ENCODE data around the gene MCM7. TPM values are rescaled to one million over a fixed set of nuclear protein-coding genes. Genes with fewer than 3 reads are reported as not detected.

Gene MCM7
- total RNA-seq, 2 experiments from 2014 or later: 54.5 to 56.0 TPM

DNA sequence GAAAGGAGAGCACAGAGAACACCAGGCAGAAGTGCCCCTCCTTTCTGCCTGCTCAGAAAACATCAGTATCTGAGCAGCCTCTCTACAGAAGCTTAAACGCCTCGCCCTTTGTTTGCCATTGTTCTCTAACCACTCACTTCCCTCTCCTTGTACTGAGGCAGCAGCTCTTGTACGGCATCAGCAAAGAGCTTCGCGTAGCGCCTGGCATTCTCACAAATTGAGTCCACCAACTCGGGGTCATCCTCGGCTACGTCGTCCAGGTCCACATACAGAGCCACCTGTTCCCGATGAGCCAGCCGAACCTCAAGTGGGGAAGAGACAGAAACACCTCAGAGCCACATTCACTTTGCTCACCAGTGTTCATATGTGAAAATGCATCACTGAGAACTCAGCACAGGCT lies 1.7 kb downstream of the MCM7 start:
- H3K27me3 Mint-ChIP-seq: no peaks in the 10 kb centered on the region
- peaks cover 47% of the 10 kb centered on the region for H3K4me1 Mint-ChIP-seq (ENCODE audit: low read depth)
- H3K4me3 Mint-ChIP-seq: peak overlapping the region; percentile 98
- peak overlapping the region; percentile 90 to 95 for H3K27ac ChIP-seq (ENCODE audit: low read depth in 1 of 2, low read length in 2 of 2)
- ChIA-PET POLR2A (interaction anchor here (1.2 to 3.7 kb wide), 4 partner anchors 10 to 50 kb away, joined by 3 to 50 read pairs (median 31); partner anchors contain the start of genes CNPY4, COPS6, TAF6 and ZSCAN21), CTCF (interaction anchor here (1.3 kb wide), 1 partner anchor 31 kb away, joined by 7 read pairs; no protein-coding TSS in a partner anchor)
- intact Hi-C loops (cut with DNase I, micrococcal nuclease): loop anchor here in 1 of 2 experiments (2.0 kb wide), 1 partner anchor 17 kb away; no protein-coding TSS in a partner anchor
- H3K4me1 ChIP-seq (ENCODE audit: insufficient read depth, low read length): peaks cover 38% of the 10 kb centered on the region
- H3K9me3 ChIP-seq (ENCODE audit: control insufficient read depth in 1 of 2, insufficient read depth in 1 of 2, low read length in 2 of 2): no peaks in the 10 kb centered on the region
- TF ChIP-seq CTCF (IDR thresholded peaks at IDR 0.05): no peak
- peaks cover 59% of the 10 kb centered on the region for H3K36me3 ChIP-seq (ENCODE audit: insufficient read depth, low read length)
- no peaks in the 10 kb centered on the region for H3K9me3 Mint-ChIP-seq
- H3K4me3 ChIP-seq (ENCODE audit: low read length): peak overlapping the region; percentile 97
- ATAC-seq (ENCODE audit: poor library complexity) (no peak), DNase-seq (no peak)
- no peaks in the 10 kb centered on the region for H3K27me3 ChIP-seq (ENCODE audit: control insufficient read depth in 1 of 2, insufficient read depth in 2 of 2, low read length in 2 of 2)
- H3K27ac Mint-ChIP-seq: peak overlapping the region; percentile 98
- H3K36me3 Mint-ChIP-seq (ENCODE audit: low read depth): peaks cover 72% of the 10 kb centered on the region

GRCh38 chr7:100098913-100099312 lies 2.3 kb downstream of the MCM7 start:
- Mint-ChIP-seq H3K27ac (peak overlapping the region; percentile 98), H3K27me3 (no peaks in the 10 kb centered on the region), H3K36me3 (ENCODE audit: low read depth) (peaks cover 77% of the 10 kb centered on the region), H3K4me3 (peak overlapping the region; percentile 98), H3K4me1 (ENCODE audit: low read depth) (peaks cover 47% of the 10 kb centered on the region), H3K9me3 (no peaks in the 10 kb centered on the region)
- H3K9me3 ChIP-seq (ENCODE audit: control insufficient read depth in 1 of 2, insufficient read depth in 1 of 2, low read length in 2 of 2): no peaks in the 10 kb centered on the region
- intact Hi-C loops (cut with DNase I, micrococcal nuclease): loop anchor here in 1 of 2 experiments (2.0 kb wide), 1 partner anchor 16 kb away; no protein-coding TSS in a partner anchor
- DNase-seq: no peak
- TF ChIP-seq CTCF (IDR thresholded peaks at IDR 0.05): no peak
- no peaks in the 10 kb centered on the region for H3K27me3 ChIP-seq (ENCODE audit: control insufficient read depth in 1 of 2, insufficient read depth in 2 of 2, low read length in 2 of 2)
- peaks cover 62% of the 10 kb centered on the region for H3K36me3 ChIP-seq (ENCODE audit: insufficient read depth, low read length)
- peak overlapping the region; percentile 26 to 33 for H3K27ac ChIP-seq (ENCODE audit: low read depth in 1 of 2, low read length in 2 of 2)
- H3K4me3 ChIP-seq (ENCODE audit: low read length): no peak overlapping the region
- ChIA-PET CTCF (no interaction called here), POLR2A (interaction anchor here (3.3 to 3.7 kb wide), 2 partner anchors 10 to 21 kb away, joined by 46 to 50 read pairs; partner anchors contain the start of genes CNPY4, COPS6 and TAF6)
- H3K4me1 ChIP-seq (ENCODE audit: insufficient read depth, low read length): peaks cover 40% of the 10 kb centered on the region
- no peak for ATAC-seq (ENCODE audit: poor library complexity)

- H3K4me1 ChIP-seq (ENCODE audit: insufficient read depth, low read length): peaks cover 27% of the 10 kb centered on the region
- no peaks in the 10 kb centered on the region for H3K9me3 ChIP-seq (ENCODE audit: control insufficient read depth in 1 of 2, insufficient read depth in 1 of 2, low read length in 2 of 2)
- H3K36me3 Mint-ChIP-seq (ENCODE audit: low read depth): peaks cover 100% of the 10 kb centered on the region
- H3K27ac ChIP-seq (ENCODE audit: low read depth in 1 of 2, low read length in 2 of 2): no peak overlapping the region
- ChIA-PET POLR2A (no interaction called here), CTCF (no interaction called here)
- DNase-seq (no peak), ATAC-seq (ENCODE audit: poor library complexity) (no peak)
- H3K27me3 ChIP-seq (ENCODE audit: control insufficient read depth in 1 of 2, insufficient read depth in 2 of 2, low read length in 2 of 2): no peaks in the 10 kb centered on the region
- peak overlapping the region; percentile 20 for H3K27ac Mint-ChIP-seq
- no peaks in the 10 kb centered on the region for H3K9me3 Mint-ChIP-seq
- peaks cover 89% of the 10 kb centered on the region for H3K36me3 ChIP-seq (ENCODE audit: insufficient read depth, low read length)
- TF ChIP-seq CTCF (IDR thresholded peaks at IDR 0.05): no peak
- no peak overlapping the region for H3K4me3 ChIP-seq (ENCODE audit: low read length)
- no peaks in the 10 kb centered on the region for H3K27me3 Mint-ChIP-seq
- intact Hi-C loops (cut with DNase I, micrococcal nuclease): no loop called here
- H3K4me3 Mint-ChIP-seq: peak overlapping the region; percentile 9
- H3K4me1 Mint-ChIP-seq (ENCODE audit: low read depth): peaks cover 43% of the 10 kb centered on the region
These were observed 5.5 kb downstream of the MCM7 start for GRCh38 chr7:100095704-100096103.

Measured in CD4-positive, alpha-beta T cell (primary cell).